OCI-LY3 (cell line): Measurements from ENCODE around the gene EIF4A3.

Experiments
- H2AFZ ChIP-seq: fragments of 200-600, 300-600 bp; shearing (Covaris generic); 2 replicates; pipeline ENCODE4 v1.6.0; 2014; ENCODE audit warnings: antibody characterized with exemption, low read depth, low read length
- H3K27ac ChIP-seq: fragments of 200-600, 300-600 bp; sonication (generic); 2 replicates; pipeline ENCODE4 v1.5.1; 2014; ENCODE audit warnings: mild to moderate bottlenecking, low read length, moderate library complexity, mixed read lengths
- H3K27me3 ChIP-seq: fragments of 200-600, 300-600 bp; sonication (generic); 2 replicates; pipeline ENCODE4 v1.6.1; 2014; ENCODE audit warnings: low read depth, low read length, mixed read lengths
- H3K36me3 ChIP-seq: fragments of 200-600, 300-600 bp; sonication (generic); replicated peaks from 2 replicates; pipeline ENCODE3; 2014; ENCODE audit warnings: low read depth, low read length, mixed read lengths
- H3K4me1 ChIP-seq: fragments of 300-600, 200-600 bp; sonication (generic); 2 replicates; pipeline ENCODE4 v1.6.1; 2014; ENCODE audit warnings: low read length, mixed read lengths
- H3K4me2 ChIP-seq: fragments of 200-600, 300-600 bp; sonication (generic); 2 replicates; pipeline ENCODE4 v1.6.1; 2014; ENCODE audit warnings: low read length, mixed read lengths
- H3K4me3 ChIP-seq: fragments of 300-600, 200-600 bp; sonication (generic); 2 replicates; pipeline ENCODE4 v1.5.1; 2014; ENCODE audit warnings: antibody characterized with exemption, mild to moderate bottlenecking, low read length, moderate library complexity
- H3K79me2 ChIP-seq: fragments of 300-600, 200-600 bp; shearing (Covaris generic); 2 replicates; pipeline ENCODE4 v1.6.1; 2014; ENCODE audit warnings: mild to moderate bottlenecking, low read length, mixed read lengths
- H3K9ac ChIP-seq: fragments of 300-600, 200-600 bp; shearing (Covaris generic); 2 replicates; pipeline ENCODE4 v1.6.0; 2014; ENCODE audit warnings: mild to moderate bottlenecking, low read length, moderate library complexity
- H3K9me3 ChIP-seq: fragments of 200-600, 300-600 bp; shearing (Covaris generic); 2 replicates; pipeline ENCODE4 v1.6.1; 2014; ENCODE audit warnings: low read length, mixed read lengths; ENCODE audit not compliant: insufficient read depth
- H4K20me1 ChIP-seq: fragments of 200-600, 300-600 bp; sonication (generic); 2 replicates; pipeline ENCODE4 v1.6.1; 2016; ENCODE audit warnings: low read length, mixed read lengths; ENCODE audit not compliant: insufficient read depth
- CTCF ChIP-seq: fragments of 200-600, 300-600 bp; sonication (generic); IDR thresholded peaks from 2 replicates; pipeline ENCODE4 v1.5.1; 2014; ENCODE audit warnings: antibody characterized with exemption, low read length, low read depth
- EZH2phosphoT487 ChIP-seq: fragments of 200-600 bp; shearing (Covaris generic); IDR thresholded peaks from 2 replicates; pipeline ENCODE4 v1.6.1; 2018; ENCODE audit warnings: antibody characterized with exemption, mixed run types, low read depth

EIF4A3 gene

GRCh38 chr17:80130992-80131391 is 15.9 kb downstream of the EIF4A3 start:
- Histone ChIP-seq H3K9me3 (no peaks in the 10 kb centered on the region), H3K27ac (no peak overlapping the region), H3K79me2 (no peaks in the 10 kb centered on the region), H4K20me1 (no peaks in the 10 kb centered on the region), H3K9ac (no peak overlapping the region), H3K4me1 (no peaks in the 10 kb centered on the region), H3K4me3 (no peak overlapping the region), H2AFZ (no peak overlapping the region), H3K27me3 (no peaks in the 10 kb centered on the region), H3K36me3 (peaks cover 27% of the 10 kb centered on the region), H3K4me2 (no peak overlapping the region)
- no peak for TF ChIP-seq EZH2phosphoT487
- no peak for TF ChIP-seq CTCF

- Histone ChIP-seq H4K20me1 (no peaks in the 10 kb centered on the region), H3K4me2 (no peak overlapping the region), H3K27me3 (no peaks in the 10 kb centered on the region), H3K9ac (no peak overlapping the region), H3K79me2 (no peaks in the 10 kb centered on the region), H2AFZ (no peak overlapping the region), H3K9me3 (no peaks in the 10 kb centered on the region), H3K4me1 (no peaks in the 10 kb centered on the region), H3K36me3 (peaks cover 21% of the 10 kb centered on the region), H3K4me3 (no peak overlapping the region), H3K27ac (no peak overlapping the region)
- no peak for TF ChIP-seq CTCF
- TF ChIP-seq EZH2phosphoT487 = no peak
Observed at GRCh38 chr17:80129006-80129565, 17.8 kb downstream of the EIF4A3 start.

- Histone ChIP-seq H2AFZ (no peak overlapping the region), H3K4me1 (no peaks in the 10 kb centered on the region), H3K27ac (no peak overlapping the region), H3K36me3 (no peaks in the 10 kb centered on the region), H3K79me2 (no peaks in the 10 kb centered on the region), H4K20me1 (no peaks in the 10 kb centered on the region), H3K9ac (no peak overlapping the region), H3K9me3 (no peaks in the 10 kb centered on the region), H3K27me3 (no peaks in the 10 kb centered on the region), H3K4me2 (no peak overlapping the region), H3K4me3 (no peak overlapping the region)
- TF ChIP-seq EZH2phosphoT487 (no peak), CTCF (no peak)
Observed at GRCh38 chr17:80126449-80126715, 20.5 kb downstream of the EIF4A3 start.

GRCh38 chr17:80125656-80126448 is 21.1 kb downstream of the EIF4A3 start:
- Histone ChIP-seq H3K9ac (no peak overlapping the region), H3K27ac (no peak overlapping the region), H2AFZ (no peak overlapping the region), H3K79me2 (no peaks in the 10 kb centered on the region), H3K27me3 (no peaks in the 10 kb centered on the region), H4K20me1 (no peaks in the 10 kb centered on the region), H3K36me3 (no peaks in the 10 kb centered on the region), H3K9me3 (no peaks in the 10 kb centered on the region), H3K4me3 (no peak overlapping the region), H3K4me1 (no peaks in the 10 kb centered on the region), H3K4me2 (no peak overlapping the region)
- TF ChIP-seq EZH2phosphoT487 = no peak
- no peak for TF ChIP-seq CTCF
